Tibial artery (tissue), 4 donors: Measurements from ENCODE around the gene BTBD19.
"Not testable (repeated sequence)": the region's sequence is repeated elsewhere in the genome, so short reads cannot be mapped to it uniquely, and the experiment has no call there.

Experiments
- DNase-seq, 2 donors: peaks; one replicate each; pipeline ENCODE4 v3.0.0-alpha.2; 2019
- H3K27ac ChIP-seq, 2 donors: fragments of 200-600 bp; sonication (generic) in 1 of 2; 1 replicate in 1 of 2; 2 replicates in 1 of 2; pipeline ENCODE4 v1.5.1; 2018 to 2019; ENCODE audit warnings: mild to moderate bottlenecking in 1 of 2
- H3K27me3 ChIP-seq, 2 donors: fragments of 200-600 bp; sonication (generic) in 1 of 2; one replicate each; pipeline versions ENCODE4 v1.5.1 to v1.6.0; 2016 to 2019
- H3K36me3 ChIP-seq, 3 donors: fragments of 200-600 bp; sonication (generic) in 2 of 3; one replicate each; pipeline ENCODE4 v1.5.1; 2016 to 2019; ENCODE audit warnings: mild to moderate bottlenecking in 2 of 3
- H3K4me1 ChIP-seq, 4 donors: fragments of 200-600 bp; sonication (generic) in 2 of 4; 1 replicate in 3 of 4; 2 replicates in 1 of 4; pipeline ENCODE4 v1.5.1; 2016 to 2019
- H3K4me3 ChIP-seq, 2 donors: fragments of 200-600 bp; sonication (generic) in 1 of 2; 1 replicate in 1 of 2; 2 replicates in 1 of 2; pipeline ENCODE4 v1.5.1; 2018 to 2019; ENCODE audit warnings: mild to moderate bottlenecking in 2 of 2
- H3K9me3 ChIP-seq, 3 donors: fragments of 200-600 bp; sonication (generic) in 1 of 3; one replicate each; pipeline ENCODE4 v1.5.1; 2016 to 2019
- intact Hi-C: fragments of 100-400 bp; cut with DNase I; formaldehyde crosslinking; loops from one replicate; pipeline ENCODE4 v1.15.0; 2023; ENCODE audit warnings: low total_unique reads
- TF ChIP-seq, protein P1 (sequence below), 2 experiments: fragments of 200-600 bp in 1 of 2; fragments of 450-650 bp in 1 of 2; IDR thresholded peaks; one replicate each; pipeline ENCODE4 v1.5.1; 2017 to 2019; ENCODE audit warnings: antibody characterized with exemption in 2 of 2, mild to moderate bottlenecking in 1 of 2, moderate library complexity in 1 of 2

Gene BTBD19

DNA sequence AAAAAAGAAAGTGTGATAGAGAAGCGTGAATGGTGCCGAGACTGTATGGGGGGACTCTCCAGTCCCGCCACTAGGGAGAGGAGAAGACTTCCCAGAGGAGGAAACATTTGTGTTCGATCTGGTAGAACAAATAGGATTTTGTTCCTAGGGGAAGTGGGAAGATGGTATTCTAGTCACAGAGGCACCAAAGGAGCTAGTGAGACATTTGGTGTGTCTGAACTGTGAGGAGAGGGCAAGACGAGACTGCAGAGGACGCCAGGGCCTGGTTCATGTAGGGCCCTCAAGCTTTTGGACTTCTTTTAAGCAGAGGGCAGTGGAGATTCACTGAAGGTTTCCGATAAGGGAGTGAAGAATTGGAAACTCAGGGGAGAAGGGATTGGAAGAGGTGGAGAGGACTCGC, 2.9 kb downstream of the BTBD19 start:
- Histone ChIP-seq H3K27me3 (no peaks in the 10 kb centered on the region), H3K36me3 (peaks cover 0 to 17% (median 3%) of the 10 kb centered on the region in 3 donors), H3K4me3 (no peak overlapping the region), H3K4me1 (peaks cover 16 to 80% (median 69%) of the 10 kb centered on the region in 4 donors), H3K27ac (peak overlapping the region; percentile 94 to 97), H3K9me3 (no peaks in the 10 kb centered on the region)
- no peak for DNase-seq
- intact Hi-C loops, result no loop called here
- TF ChIP-seq, protein P1, sequence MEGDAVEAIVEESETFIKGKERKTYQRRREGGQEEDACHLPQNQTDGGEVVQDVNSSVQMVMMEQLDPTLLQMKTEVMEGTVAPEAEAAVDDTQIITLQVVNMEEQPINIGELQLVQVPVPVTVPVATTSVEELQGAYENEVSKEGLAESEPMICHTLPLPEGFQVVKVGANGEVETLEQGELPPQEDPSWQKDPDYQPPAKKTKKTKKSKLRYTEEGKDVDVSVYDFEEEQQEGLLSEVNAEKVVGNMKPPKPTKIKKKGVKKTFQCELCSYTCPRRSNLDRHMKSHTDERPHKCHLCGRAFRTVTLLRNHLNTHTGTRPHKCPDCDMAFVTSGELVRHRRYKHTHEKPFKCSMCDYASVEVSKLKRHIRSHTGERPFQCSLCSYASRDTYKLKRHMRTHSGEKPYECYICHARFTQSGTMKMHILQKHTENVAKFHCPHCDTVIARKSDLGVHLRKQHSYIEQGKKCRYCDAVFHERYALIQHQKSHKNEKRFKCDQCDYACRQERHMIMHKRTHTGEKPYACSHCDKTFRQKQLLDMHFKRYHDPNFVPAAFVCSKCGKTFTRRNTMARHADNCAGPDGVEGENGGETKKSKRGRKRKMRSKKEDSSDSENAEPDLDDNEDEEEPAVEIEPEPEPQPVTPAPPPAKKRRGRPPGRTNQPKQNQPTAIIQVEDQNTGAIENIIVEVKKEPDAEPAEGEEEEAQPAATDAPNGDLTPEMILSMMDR (IDR thresholded peaks at IDR 0.05), result no peak

DNA sequence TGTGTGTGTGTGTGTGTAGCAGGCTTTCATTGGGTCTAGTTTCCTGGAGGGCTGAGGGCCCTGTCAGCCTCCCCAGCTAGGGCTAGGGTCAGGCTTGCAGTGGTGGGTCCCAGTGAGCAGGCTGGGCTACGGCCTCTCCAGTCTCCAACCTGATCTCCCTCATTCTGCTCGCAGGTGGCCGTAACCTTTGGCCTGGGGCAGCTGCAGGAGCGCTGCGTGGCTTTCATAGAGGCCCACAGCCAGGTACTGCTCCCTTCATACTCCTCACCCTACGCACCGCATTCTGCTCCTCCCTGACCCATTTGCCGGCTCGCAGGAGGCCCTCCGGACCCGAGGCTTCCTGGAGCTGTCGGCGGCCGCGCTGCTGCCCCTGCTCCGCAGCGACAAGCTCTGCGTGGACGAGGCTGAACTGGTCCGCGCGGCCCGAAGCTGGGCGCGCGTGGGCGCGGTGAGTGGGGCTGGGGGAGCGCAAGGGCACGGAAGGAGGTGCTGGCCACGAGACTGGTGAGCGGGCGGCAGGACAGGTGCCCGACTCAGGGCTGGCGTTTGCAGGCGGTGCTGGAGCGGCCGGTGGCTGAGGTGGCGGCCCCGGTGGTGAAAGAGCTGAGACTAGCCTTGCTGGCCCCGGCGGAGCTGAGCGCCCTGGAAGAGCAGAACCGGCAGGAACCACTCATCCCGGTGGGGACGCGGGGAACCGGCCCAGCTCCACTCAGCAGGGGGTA, 4.7 kb downstream of the BTBD19 start:
- no peaks in the 10 kb centered on the region for H3K9me3 ChIP-seq
- intact Hi-C loops, result no loop called here
- H3K4me1 ChIP-seq, result peaks cover 10 to 62% (median 54%) of the 10 kb centered on the region in 4 donors
- peak overlapping the region; percentile 51 to 53 for H3K4me3 ChIP-seq
- TF ChIP-seq, protein P1 (IDR thresholded peaks at IDR 0.05), result no peak
- H3K36me3 ChIP-seq, result peaks cover 0 to 14% (median 0%) of the 10 kb centered on the region in 3 donors
- H3K27ac ChIP-seq, result peak overlapping the region; percentile 94 to 97
- peak; percentile 19 to 69 for DNase-seq
- no peaks in the 10 kb centered on the region for H3K27me3 ChIP-seq

DNA sequence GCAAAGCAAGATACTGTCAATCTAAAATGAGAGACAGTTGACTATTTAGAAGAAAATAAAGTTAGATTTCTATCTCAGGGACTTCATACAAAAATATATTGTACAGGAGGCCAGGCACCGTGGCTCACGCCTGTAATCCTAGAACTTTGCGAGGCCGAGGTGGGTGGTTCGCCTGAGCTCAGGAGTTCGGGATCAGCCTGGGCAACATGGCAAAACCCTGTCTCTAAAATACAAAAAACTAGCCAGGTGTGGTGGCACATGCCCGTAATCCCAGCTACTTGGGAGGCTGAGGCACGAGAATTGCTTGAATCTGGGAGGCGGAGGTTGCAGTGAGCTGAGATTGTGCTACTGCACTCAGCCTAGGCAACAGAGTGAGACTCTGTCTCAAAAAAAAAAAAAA, 7.6 kb downstream of the BTBD19 start:
- Histone ChIP-seq H3K36me3 (peaks cover 0 to 14% (median 0%) of the 10 kb centered on the region in 3 donors), H3K4me1 (peaks cover 0 to 54% (median 39%) of the 10 kb centered on the region in 4 donors)
- H3K27me3 ChIP-seq, H3K27ac ChIP-seq, H3K9me3 ChIP-seq, intact Hi-C loops, H3K4me3 ChIP-seq: not testable (repeated sequence)
- peak in 1 of 2 donors; percentile 33 for DNase-seq

DNA sequence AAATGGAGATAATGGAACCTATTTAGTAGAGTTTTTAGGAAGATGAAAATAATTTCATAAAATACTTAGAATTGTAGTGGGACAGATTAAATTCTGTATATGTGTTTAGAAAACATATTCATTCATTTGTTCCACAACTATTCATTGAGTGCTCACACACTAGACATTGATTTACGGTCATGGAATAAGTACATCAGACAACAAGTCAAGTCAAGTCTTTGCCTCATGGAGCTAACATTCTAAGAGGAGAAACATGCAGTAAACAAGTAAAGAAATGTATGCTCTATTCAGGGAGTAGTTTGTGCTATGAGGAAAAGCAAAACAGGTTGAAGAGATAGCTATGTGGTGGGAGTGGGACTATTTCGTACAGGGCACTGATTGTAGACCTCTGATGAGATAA, 9.0 kb downstream of the BTBD19 start:
- Histone ChIP-seq H3K4me1 (peaks cover 0 to 46% (median 31%) of the 10 kb centered on the region in 4 donors), H3K36me3 (peaks cover 0 to 14% (median 0%) of the 10 kb centered on the region in 3 donors), H3K27ac (no peak overlapping the region), H3K4me3 (no peak overlapping the region), H3K9me3 (no peaks in the 10 kb centered on the region), H3K27me3 (no peaks in the 10 kb centered on the region)
- no peak for DNase-seq
- intact Hi-C loops, result no loop called here
- TF ChIP-seq, protein P1 (IDR thresholded peaks at IDR 0.05), result no peak

DNA sequence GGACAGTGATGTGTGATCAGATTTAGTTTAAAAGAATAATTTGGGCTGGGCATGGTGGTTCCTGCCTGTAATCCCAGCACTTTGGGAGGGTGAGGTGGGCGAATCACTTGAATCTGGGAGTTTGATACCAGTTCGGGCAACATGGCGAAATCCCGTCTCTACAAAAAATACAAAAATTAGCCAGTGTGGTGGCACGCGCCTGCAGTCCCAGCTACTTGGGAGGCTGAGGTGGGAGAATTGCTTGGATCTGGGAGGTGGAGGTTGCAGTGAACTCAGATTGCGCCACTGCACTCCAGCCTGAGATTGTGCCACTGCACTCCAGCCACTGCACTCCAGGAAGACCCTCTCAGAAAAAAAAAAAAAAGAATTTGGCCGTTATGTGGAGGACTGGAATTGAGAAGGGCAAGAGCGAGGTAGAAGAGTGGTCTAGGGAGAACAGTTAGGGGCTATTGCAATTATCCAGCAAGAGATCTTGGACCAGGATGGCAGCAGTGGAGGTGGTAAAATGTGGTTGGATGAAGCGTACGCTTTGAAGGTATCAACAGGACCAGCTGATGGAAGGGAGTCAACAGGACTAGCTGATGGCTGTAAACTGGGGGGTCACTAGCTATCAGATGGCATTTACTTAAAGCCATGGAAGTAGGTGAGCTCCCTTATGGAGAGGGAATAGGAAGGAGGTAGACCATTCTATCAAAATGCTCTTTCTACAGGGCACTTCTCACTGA, 9.6 kb downstream of the BTBD19 start:
- peak; percentile 16 to 23 for DNase-seq
- TF ChIP-seq, protein P1 (IDR thresholded peaks at IDR 0.05), result no peak
- Histone ChIP-seq H3K9me3 (no peaks in the 10 kb centered on the region), H3K27me3 (no peaks in the 10 kb centered on the region), H3K4me1 (peaks cover 0 to 39% (median 27%) of the 10 kb centered on the region in 4 donors), H3K4me3 (no peak overlapping the region), H3K36me3 (peaks cover 0 to 14% (median 0%) of the 10 kb centered on the region in 3 donors), H3K27ac (peak overlapping the region; percentile 98 to 99)
- intact Hi-C loops, result no loop called here

DNA sequence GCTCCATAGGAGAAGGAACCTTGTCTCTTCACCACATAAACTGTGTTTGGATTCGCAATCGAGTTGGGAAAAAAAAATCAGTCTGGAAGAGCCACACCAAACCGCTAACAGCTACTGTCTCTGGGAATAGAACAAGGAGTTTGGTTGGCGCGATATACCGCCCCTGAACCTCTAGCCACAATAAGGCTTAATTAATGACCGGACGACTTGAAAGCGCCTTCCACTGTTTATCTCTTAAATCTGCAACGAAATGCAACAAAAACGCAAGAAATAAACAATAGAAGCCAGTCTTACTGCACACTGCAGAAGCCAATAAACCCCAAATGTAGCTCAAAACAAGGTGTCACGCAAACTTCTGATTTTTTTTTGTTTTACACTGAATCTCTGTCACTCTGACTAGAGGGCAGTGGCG, 10.9 kb downstream of the BTBD19 start:
- Histone ChIP-seq H3K36me3 (peaks cover 0 to 14% (median 0%) of the 10 kb centered on the region in 3 donors), H3K27ac (peak overlapping the region; percentile 98 to 99), H3K27me3 (no peaks in the 10 kb centered on the region), H3K9me3 (no peaks in the 10 kb centered on the region), H3K4me3 (peak overlapping the region; percentile 57 to 76), H3K4me1 (peaks cover 0 to 30% (median 21%) of the 10 kb centered on the region in 4 donors)
- DNase-seq, result peak in 1 of 2 donors; percentile 21
- intact Hi-C loops, result no loop called here
- TF ChIP-seq, protein P1 (IDR thresholded peaks at IDR 0.05), result no peak
